Measurements from ENCODE around the gene SPATS2.

SPATS2 gene

DNA sequence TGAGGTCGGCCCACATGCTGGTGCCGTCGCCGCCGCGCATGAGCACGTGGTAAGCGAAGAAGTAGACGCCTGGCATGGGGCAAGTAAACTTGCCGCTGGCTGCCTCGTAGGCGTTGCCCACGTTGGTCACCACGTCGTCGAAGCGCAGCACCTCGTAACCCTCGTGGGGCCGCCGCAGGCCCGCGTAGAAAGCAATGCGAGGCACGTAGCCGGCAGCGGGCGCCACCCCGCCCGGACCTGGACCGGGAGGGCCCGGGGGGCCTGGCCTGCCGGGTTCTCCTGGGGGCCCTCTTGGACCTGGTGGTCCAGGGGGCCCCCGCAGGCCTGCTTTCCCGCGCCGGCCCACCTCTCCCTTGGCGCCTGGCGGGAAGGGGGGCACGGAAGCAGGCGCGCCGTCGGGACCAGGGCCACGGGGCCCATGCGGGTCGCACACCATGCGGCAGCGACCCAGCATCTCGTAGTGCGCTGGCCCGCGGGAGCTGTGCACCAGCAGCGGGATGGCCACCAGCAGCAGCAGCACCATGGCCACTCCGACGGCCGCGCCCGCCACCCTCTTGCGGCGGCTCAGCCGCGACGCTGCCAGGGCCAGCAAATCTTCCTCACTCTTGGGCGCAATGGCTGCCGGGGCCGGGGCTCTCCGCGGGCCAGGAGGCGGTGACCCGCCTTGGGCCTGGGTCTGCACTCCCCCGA is 31.2 kb upstream of the SPATS2 start:
- no peak for DNase-seq (ENCODE audit: low spot score)

DNA sequence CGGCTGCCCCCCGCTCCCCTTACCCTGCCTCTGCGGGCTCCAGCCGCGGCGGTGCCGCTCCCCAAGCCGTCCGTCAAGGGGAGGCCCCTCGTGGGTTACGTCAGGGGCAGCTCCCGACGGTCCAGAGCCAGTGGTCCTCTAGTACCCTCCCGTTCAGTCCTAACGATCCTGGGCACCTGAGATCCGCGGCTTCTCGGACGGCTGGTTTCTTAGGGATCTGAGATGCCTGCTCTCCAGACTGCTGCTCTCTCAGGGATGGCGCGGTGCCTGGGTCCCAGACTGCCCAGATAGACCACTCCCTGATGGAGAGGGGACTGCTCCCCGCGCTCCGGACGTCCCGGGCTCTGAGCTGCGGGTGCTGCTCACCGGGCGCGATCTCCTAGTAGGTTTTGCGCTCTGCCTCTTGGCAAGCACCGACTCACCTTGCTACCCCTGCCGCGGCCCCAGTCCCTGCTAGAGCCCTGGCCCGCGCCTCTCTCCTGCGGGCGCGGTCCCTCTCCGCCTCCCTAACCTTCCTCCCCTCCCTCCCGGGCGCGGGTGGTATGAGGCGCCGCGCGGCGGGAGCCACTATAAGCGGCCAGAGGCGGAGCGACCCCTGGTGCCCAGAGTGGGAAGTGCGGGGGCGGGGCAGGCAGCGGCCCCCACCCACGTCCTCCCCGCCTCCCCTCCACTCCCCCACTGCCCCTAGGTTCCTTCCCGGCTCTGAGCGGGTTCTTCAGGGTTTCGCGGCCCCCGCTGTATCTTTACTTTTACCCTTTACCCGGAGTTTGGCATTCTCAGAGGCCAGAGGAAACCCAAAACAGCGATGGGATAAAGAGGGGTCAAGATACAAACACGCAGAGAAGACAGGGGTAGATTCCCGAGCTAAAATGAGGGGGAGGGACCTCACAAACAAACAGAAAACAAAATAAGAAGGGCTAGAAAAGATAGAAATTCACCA is 30.3 kb upstream of the SPATS2 start, which contains the start of gene C1QL4:
C1QL4 (minus strand) TSS at position 544 of the 940 bp plus-strand sequence. CDS start 711 bp downstream, outside the sequence.
- DNase-seq (ENCODE audit: low spot score) = peak; percentile 96

- no peak for DNase-seq (ENCODE audit: low spot score)
Observed at GRCh38 chr12:49338830-49339463, 28.3 kb upstream of the SPATS2 start.

GRCh38 chr12:49339464-49339861 is 27.8 kb upstream of the SPATS2 start:
- no peak for DNase-seq (ENCODE audit: low spot score)

- no peak for DNase-seq (ENCODE audit: low spot score)
Observed at GRCh38 chr12:49340095-49340870, 27.0 kb upstream of the SPATS2 start.

DNA sequence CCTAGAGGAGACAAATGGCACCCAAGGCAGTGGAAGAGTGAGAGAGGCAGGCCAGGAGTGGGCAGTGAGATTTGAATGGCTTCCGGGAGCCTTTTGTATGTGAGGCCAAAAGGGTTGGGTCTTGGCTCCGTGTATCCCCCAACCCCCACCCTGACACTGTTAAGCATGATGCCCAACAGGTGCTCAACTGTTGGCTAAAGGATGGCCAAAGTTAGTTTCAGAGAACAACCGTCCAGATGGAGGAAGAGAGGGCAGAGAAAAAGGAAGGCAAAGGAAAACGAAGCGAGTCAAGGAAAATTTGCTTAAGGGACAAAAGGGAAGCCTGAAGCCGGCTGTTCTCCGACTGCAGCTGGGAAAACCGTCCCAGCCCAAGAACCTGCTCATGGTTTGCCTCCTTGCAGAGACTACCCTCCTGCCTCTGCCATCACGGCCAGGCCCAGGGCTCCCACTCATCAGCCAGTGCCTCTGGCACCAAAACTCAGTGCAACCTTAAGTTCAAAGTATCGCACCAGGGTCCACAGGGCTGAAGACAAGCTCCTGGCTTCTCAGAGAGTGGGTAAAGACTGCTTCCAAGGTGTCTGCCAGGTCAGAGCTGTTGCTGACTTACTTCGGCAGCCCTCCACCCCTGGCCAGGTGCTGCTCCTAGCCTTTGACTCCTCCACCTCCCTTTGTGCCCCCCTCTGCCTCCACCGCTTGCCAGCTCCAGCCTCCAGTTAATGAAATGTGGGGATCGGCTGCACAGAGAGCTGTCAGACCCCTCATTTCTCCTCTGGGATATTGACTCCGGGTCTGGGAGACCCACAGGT is 26.1 kb upstream of the SPATS2 start:
- no peak for DNase-seq (ENCODE audit: low spot score)

- DNase-seq (ENCODE audit: low spot score) = no peak
Observed at GRCh38 chr12:49341777-49342065, 25.5 kb upstream of the SPATS2 start.

DNA sequence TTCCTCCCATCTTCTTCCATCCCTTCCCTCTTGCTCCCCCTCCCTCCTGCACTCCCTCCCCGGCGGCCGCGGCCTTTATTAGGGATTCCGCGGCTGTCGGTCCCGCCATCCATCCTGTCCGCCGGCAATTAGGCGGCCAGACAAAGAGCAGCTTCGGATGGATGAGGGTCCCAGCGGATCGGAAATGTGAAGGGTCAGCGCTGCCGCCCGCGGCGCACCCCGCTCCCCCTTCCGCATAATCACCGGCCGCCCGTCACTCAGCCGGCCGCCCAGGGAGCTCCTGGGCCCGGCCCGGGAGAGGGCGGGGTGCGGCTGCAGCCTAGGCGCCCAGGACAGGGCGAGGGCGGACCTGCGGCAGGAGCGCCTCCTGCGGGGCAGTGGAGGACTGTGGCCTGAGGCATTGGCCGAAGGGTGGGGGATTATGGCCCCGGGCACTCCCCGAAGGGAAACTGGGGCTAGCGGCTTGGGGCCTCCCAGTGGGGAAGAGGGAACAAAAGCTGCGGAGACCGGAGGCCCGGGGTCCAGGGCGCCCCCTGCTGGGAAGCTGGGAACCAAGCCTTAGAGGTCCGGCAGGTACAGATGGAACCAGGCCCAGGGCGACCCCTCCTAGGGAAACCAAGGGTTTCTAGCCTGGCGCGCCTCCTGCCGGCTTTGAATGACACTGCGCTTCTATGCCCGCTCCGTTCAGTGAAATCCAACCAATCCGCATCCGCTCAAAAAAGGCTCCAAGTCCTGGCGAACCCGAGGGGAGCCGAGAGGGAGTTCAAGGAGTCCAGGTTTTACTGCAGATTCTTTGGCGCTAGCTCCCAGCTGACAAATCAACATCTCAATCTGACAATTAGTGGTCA is 25.0 kb upstream of the SPATS2 start:
- DNase-seq (ENCODE audit: low spot score) = peak; percentile 98

DNA sequence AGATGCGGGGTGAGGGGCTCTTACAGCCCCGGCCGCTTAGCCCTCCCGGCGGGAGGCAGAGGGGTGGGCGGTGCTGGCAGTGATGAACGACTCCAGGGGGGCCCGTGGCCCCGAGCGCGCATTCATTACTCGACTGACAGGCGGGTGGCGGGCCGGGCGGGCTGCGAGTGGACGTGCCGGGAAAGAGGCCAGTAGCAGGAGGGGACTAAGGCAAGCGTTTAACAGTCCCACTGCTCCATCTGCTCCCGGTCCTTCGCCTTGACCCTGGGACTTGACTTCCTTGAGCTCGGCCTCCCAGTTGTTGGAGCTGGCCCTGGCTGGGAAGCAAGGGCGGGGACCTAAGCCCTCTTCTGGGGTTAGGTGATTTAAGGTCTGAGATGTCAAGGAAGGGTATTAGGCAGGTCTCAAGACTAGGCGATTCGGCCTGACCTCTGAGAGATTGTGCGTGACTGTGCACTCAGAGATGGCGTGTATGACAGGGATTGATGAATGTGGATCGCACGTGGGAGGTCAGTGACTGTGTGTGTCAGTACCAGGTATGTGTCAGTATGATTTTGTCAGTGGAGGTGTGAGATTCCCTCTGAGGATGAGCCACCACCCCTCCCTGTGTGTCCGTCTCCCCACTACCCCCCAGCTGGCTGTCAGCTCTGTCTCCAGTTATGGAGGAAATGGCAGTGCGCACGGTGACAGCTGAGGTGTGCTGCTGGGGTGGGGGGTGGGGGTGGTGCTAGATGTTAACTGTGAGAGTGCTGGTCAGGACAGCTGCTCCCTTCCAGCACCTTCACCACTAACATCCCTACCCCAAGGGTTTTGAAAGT is 24.1 kb upstream of the SPATS2 start:
- no peak for DNase-seq (ENCODE audit: low spot score)

- DNase-seq (ENCODE audit: low spot score) = no peak
Observed at GRCh38 chr12:49344486-49345050, 22.7 kb upstream of the SPATS2 start.

DNA sequence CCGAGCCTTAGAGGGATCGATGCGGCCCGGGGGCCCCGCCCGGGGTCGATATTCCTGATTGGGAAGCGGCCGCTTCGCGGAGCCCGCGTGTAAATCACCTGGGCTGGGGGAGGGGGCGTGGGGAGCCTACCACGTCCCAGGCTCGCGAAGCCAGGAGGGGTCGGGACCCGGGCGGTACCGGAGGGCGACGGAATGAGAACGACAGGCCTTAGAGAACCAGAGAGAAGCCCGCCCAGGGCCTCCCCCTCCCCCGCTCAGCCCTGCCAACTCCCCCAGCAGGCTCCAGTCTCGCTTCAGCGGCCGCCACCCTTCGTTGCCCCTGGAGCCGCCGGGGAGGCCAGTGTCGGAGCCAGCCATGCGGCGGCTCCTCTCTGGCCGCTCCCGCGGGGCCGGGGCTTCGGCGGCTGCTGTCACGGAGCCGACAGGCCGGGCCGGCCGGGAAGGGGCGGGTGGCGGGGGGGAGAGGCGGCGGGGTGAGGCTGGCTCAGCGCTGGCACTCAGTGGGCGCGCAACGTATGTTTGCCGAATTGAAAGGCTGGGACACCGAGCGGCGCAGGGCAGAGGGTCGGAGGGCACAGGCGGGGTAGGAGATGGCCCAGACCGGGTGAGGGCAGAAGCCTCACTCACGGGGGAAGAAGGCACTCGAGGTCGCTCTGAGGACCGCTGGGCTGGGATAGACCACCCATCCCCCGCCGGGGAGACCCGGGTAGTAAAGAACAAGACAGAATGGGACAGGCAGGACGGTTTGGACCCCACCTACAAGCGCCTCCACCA is 22.0 kb upstream of the SPATS2 start:
- peak; percentile 61 for DNase-seq (ENCODE audit: low spot score)

- peak; percentile 68 for DNase-seq (ENCODE audit: low spot score)
Observed at GRCh38 chr12:49345825-49346658, 21.2 kb upstream of the SPATS2 start.

DNA sequence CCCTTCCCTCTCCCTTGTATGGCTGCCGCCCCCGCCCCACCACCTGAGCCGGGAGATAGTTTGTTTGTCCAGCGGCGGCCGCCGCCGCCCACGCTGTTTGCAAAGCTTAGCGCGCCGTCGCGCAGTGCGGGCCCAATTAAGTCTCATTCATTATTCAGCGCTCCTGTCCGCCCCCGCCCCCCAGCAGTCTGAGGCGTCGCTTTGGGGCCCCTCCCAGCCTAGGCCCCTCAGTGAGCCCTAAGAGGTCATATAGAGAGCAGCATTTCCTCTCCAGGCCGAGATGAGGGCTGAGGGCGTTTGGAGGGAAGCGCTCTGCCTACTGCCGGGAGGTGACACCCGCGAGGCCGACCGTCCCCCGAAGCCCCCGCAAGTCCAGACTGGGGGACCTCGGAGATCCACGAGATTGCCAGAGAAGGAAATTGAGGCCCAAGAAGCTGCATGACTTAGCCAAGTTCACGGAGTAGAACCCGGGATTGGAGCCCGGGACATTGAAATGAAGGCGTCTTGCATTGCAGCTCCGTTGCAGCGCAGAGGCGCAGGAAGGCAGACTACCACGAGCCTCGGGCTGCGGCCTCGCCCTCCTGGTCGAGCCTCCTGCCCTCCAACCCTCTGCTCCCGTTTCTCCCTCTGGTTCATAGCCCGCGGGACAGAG is 20.5 kb upstream of the SPATS2 start, which contains the start of gene DNAJC22:
DNAJC22 (plus strand) TSS at position 230 of the 652 bp plus-strand sequence. CDS start 1,985 bp downstream, outside the sequence.
- peak; percentile 64 for DNase-seq (ENCODE audit: low spot score)

DNA sequence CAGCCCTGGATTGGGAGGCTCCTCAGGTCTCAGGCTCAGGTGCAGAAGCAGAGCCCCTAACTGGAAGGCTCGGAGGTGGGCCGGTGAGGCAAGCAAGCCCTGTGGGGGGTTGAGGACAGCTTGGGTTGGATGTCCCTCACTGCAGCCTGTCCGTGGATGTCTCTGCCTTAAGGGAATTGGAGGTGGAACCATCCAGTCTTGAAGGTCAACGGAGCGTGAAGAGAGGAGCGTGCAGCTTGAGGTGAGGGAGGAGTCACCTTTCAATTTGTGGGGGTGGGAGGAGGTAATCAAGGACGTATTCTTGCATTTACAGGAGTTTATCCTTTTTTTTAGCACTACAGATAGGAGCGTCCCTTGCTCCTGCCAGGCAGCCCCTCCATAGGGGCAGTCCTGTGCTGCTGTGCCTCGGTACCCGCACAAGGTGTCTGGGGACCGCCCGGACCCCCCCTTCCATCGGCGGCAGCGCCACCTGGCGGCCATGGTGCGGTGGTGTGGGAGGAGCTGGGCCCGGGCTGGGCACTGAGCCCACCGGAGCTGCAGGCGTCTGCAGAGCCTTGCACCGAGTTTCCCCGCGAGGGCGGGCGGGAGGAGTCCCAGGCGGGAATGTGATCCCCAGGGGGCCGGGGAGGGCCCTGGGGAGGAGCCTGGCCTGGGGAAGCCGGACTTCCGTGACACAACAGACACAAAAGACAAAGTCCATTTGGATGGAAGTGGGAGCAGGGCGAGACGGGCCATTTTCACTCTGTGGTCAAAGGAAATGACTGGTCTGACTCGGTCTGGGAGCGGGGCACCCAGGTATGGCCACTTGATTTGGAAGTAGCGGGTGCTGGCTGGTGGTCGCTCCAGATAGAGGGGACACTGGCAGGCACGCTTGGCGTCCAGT is 19.7 kb upstream of the SPATS2 start:
- peak; percentile 98 for DNase-seq (ENCODE audit: low spot score)

- no peak for DNase-seq (ENCODE audit: low spot score)
Observed at GRCh38 chr12:49348781-49349180, 18.5 kb upstream of the SPATS2 start.

GRCh38 chr12:49349266-49349665 is 18.0 kb upstream of the SPATS2 start:
- DNase-seq (ENCODE audit: low spot score) = no peak

Data from HuH-7 (cell line).